HG03159 (cell line): ENCODE results near the gene ANKRD29.
"Not testable (repeated sequence)": the region's sequence is repeated elsewhere in the genome, so short reads cannot be mapped to it uniquely, and the experiment has no call there.

Experiments used
- ATAC-seq: cut with Tn5 transposase; IDR thresholded peaks from one replicate; pipeline ENCODE4 v1.9.1; 2021; ENCODE audit warnings: mild to moderate bottlenecking, moderate library complexity; ENCODE audit not compliant: unreplicated experiment

The ANKRD29 gene

DNA sequence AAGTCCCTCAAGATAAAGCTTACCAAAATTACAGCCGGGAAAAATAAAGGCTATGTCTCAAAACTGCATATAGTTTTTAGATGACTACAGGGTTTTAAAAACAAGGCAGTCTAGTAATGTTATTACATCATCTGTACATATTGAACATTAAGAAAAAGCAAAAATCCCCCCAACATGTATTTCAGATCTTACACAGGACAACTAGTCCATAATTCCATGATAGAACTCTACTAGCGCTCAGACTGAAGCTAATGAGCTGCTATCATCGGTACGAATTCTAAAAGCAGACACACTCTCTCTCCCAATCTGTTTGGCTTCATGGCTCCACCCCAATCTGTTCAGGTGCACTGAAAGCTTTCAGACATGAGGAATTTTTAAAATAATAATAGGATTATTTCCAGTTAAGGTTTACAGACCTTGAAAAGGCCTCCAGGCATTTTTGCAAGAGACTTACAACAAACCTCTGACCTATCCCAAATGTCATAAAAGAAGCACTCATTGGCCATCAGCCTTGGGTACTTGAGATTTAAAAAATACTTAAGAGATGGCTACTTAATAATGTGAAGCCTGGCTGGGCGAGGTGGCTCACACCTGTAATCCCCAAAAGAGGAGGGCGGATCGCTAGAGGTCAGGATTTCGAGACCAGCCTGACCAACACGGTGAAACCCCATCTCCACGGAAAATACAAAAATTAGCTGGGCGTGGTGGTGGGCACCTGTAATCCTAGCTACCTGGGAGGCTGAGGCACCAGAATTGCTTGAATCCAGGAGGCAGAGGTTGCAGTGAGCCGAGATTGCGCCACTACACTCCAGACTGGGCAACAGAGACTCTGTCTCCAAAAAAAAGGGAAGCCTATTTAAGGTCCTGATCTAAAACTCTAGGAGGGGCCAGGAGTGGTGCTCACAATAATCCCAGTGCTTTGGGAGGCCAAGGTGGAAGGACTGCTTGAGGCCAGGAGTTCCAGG lies 78.4 kb downstream of the ANKRD29 start:
- no peak for ATAC-seq

DNA sequence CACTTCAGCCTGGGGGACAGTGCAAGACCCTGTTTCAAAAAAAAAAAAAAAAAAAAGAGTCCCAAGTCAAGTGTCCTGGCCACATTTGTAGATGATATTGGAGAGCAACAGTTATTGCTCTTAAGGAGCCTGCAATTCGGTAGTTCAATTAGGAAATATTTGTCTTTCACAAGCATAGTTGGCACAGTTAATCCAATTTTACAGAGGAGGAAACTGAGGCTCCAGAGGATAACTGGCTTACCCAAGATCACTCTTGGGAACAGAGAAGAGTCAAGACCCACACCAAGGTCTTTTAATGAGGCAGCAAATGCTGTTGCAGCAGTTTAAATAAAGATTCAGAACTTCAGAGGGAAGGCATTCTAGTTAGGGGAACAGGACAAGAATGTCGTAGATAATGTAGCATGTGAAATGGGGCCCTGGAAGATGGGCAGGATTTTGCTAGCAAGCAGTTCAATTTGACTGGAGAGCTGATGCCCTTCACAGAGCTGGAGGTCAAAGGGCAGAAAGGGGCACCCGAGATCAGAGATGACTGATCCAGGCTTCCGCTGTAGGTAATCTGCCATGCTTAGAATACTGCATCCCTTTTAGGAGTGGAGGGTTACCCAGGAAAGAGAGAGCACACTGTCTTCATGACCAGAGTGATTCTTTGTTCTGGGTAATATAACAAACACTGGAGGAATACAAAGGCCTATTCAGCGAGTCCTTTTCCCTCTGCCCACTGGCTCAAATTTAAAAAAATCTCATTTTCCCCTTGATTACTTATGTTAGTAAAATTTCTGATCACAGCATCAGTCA lies 79.4 kb downstream of the ANKRD29 start:
- no peak for ATAC-seq

DNA sequence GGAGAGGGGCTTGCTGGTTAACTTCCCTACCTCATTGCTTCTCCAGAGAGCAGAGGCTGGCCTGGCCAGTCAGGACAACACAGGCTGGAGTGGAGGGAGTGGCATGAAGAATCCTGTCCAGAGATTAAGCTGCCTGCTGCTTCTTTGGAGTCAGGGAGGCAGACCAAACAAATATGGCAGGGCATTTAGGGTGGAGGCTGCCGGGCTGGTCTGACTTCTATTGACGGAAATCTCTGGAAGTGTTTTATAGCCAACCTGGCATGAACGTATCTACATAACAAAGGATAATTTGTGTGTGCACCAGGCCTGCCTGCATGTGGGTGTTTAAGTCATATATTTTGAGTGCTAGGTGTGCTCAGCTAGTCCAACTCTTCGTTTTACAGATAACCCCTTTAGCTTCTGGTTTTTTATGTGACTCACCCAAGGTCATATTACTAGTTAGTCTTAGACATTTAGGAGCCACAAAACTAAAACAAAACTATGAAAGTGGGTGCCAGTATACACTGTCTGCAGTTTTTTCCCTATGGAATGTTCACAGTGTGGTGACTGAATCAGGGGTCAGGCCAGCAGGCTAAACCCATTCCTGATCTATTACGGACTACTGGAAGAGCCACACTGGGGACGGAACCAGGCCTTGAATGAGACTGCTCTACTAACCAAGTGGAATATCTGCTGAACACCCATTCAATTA lies 81.9 kb downstream of the ANKRD29 start:
- ATAC-seq: no peak

DNA sequence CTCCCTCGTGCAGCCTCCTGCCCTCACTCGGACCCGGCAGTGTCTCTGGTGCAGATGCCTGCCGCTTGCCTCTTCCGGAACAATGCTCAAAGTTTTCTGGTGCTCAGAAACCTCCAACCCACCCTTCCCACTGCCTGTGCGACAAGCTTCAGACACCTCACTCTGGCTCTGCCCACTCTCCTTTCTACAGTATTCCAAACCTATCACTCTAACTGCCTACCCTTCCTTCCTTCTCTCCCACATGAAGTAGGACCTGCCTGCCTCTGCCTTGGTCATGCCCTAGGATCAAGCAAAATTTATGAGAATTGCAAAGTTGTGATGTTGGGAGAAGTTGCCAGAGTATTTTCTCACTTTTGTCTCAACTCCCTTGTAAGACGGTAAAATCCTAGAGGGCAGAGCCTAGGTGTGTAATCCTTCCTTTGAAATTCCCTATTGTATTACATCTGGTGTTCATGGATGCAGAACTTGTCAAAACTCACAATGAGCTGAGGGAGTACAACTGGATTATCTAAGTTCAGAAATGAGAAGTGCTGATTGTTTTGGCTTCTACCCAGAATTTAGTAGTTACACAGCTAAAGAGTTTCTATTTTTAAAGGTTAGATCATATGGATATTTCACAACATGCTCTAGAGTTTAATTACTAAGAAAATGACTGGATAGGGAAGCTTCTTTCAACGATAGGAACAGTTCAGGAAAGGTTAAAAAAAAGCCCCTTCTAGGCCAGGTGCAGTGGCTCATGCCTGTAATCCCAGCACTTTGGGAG lies 83.6 kb downstream of the ANKRD29 start:
- ATAC-seq: no peak

DNA sequence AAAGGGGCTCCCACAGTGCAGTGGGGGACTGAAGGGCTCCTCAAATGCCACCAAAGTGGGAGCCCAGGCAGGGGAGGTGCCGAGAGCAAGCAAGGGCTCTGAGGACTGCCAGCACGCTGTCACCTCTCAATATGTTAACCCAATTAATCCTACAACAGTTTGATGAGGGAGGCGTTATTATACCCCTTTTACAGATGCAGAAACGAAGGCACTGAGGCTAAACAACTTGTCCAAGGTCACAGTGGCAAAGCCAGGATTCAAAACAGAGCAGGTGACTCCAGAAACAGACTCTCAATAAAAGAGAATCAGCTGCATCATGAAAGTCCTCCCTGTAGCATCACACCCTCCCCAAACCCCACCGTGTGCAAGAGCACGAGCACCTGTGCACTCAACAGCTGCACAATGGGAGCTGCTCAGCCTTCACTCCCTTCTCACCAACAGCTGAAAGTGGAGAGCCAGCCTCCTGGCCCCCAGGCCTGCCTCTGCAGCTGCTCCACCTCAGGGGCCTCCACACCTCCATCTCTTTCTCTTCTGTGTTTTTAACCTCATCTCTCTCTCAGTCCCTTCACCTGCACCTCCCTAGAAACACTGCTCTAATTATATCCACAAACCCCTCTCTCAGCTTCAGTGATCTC lies 84.5 kb downstream of the ANKRD29 start:
- ATAC-seq: no peak

DNA sequence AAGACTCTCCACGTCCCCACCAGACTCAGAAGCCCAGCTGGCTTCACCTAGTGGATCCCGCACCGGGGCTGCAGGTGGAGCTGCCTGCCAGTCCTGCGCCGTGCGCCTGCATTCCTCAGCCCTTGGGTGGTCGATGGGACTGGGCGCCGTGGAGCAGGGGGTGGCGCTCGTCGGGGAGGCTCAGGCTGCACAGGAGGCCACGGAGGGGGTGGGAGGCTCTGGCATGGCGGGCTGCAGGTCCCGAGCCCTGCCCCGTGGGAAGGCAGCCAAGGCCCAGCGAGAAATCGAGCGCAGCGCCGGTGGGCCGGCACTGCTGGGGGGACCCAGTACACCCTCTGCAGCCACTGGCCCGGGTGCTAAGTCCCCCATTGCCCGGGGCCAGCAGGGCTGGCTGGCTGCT lies 85.2 kb downstream of the ANKRD29 start:
- ATAC-seq: not testable (repeated sequence)

DNA sequence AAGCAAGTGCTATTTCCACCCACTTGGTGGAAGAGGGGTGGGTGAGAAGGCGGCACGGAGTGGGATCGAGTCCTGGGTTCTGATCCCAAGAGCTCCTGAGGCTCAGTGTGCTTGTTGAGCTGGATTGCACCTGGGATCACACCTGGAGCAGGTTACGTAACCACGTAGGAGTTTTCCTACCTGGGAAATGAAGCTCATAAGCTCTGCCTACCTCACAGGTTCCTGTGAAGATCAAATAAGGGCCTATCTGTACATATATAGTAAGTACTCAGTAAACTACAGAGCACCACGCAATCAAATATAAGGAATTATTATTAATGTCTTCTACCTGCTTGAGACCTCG lies 87.4 kb downstream of the ANKRD29 start:
- ATAC-seq: no peak

DNA sequence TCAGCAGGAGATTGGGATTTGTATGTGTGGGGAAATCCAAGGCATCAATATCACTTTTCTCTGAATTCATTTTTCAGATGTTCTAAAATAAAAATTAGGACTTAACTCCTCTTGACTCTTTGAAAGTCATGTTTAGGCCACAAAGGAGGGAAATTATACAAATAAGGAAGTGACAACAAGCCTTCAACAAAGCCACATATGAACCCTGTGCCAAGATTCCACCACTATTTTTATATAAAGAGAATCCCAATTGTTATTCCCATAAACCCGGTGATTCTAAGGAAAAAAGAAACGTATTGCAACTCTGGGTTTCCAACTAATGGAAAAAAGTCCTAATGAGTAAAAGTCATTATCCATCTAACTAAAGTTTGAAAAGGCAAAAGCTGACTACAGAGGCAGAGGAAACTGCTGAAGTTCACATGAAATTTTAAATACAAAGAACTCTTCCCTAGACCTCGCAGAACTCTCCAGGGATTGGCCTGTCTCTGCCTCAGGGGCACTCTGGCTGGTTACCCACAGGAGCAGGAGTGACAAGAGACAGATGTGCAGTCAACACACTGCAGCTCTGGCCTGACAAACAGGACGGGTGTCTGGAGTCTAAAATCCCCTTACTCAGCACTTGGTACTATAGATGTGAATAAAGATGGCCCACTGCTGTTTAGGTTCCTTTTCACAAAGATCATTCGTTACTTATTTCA lies 88.0 kb downstream of the ANKRD29 start:
- no peak for ATAC-seq

DNA sequence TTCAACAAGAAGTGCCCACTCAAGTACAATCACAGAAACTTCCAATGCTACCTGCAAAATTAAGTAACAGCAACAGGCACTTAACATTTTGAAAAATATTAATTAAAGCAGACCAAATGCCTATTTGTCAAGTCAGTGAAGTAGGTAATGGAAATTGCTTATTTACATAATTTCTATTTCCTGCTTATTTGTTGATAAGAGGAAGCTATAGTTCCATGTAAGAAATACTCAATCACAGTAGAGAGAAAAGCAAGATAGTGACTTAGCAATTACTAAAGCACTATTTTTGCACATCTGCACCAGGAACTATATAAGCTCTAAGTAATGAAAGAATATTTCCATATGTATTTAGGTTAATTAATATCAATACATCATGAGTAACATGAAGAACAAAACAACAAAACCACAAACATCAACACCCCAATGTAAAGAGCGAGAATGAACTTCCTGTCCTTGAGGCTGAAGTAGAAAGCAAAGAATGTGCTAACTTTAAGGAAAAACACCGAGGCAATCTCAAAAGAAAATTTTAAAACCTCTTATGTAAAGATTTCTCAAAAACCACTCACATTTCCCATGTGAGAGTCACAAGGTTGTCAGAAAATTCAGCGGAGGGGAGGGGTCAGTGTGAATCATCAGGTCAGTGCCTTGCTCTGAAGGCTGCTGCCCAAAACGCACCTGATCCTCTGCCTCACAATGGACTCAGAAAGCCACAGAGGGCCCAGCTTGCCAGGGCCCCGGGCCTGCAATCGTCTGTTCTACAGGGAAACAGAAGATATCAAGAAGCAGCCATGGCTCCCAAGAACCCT lies 88.9 kb downstream of the ANKRD29 start:
- ATAC-seq: no peak

DNA sequence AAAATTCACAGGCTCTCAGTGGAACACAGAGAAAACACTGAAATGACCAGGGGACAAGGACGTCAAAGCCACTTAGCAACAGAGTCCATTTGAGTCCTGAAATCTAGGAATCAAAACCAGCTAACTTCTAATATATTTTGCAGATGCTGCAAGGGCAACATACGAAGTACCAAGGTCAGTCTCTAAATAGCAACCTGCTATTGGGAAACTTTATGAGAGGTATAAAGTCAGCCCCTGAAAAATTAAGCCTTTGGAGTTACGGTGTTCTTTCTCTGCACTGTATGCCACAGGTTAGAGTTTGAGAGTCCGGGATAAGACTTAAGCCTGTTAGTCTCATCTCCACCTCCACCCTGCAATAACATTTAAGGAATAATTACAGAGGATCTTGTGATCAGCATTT lies 89.7 kb downstream of the ANKRD29 start:
- no peak for ATAC-seq

DNA sequence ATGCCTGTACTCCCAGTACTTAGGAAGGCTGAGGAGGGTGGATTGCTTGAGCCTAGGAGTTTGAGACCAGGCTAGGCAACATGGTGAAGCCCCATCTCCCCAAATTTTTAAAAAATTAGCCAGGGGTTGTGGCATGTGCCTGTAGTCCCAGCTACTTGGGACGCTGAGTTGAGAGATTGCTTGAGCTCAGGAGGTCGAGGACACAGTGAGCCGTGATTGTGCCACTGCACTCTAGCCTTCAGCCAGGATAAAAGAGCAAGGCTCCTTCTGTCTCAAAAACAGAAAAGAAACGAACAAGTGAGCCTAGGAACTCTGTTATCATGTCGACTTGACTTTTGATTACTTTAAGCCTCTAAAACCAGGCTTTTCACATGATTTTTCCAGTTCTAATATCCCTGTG lies 90.1 kb downstream of the ANKRD29 start:
- no peak for ATAC-seq

DNA sequence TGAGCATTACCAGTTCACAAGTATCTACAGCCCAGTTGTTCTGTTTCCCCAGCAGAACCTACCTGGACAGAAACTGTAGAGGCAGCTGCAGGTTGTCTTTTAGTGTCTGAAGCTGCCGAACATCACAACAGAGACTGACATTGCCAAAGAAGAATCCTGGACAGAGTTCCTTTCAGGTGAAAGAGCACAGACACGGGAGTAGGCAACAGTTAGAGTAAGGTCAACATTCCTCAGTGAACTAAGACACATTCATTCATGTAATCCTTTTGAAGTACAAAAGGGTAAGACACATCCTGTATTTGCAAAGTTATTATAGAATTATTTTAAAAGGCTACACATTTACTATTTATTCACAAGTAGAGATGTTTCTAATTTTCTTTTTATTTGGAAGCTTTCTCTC lies 90.7 kb downstream of the ANKRD29 start:
- no peak for ATAC-seq

DNA sequence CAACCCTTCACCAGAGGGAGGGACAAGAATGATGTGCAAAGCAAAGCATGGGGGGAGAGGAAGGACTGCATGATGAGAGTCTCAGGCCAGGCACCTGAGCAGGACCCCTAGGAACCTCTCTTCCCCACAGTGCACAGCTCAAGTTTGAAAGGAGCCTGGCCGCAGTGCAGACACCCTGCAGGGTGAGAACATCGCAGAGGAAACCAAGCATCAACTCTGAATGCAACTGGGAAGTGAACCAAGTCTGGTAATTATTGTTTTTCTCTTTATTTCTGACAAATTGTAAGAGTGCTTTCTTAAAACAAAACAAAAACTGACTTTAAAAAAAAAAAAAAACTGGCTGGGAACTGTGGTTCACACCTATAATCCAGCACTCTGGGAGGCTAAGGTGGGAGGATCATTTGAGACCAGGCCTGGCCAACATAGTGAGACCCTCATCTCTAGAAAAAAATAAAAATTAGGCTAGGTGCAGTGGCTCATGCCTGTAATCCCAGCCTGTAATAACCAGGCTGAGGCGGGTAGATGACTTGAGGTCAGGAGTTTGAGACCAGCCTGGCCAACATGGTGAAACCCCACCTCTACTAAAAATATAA lies 91.7 kb downstream of the ANKRD29 start:
- ATAC-seq: no peak

DNA sequence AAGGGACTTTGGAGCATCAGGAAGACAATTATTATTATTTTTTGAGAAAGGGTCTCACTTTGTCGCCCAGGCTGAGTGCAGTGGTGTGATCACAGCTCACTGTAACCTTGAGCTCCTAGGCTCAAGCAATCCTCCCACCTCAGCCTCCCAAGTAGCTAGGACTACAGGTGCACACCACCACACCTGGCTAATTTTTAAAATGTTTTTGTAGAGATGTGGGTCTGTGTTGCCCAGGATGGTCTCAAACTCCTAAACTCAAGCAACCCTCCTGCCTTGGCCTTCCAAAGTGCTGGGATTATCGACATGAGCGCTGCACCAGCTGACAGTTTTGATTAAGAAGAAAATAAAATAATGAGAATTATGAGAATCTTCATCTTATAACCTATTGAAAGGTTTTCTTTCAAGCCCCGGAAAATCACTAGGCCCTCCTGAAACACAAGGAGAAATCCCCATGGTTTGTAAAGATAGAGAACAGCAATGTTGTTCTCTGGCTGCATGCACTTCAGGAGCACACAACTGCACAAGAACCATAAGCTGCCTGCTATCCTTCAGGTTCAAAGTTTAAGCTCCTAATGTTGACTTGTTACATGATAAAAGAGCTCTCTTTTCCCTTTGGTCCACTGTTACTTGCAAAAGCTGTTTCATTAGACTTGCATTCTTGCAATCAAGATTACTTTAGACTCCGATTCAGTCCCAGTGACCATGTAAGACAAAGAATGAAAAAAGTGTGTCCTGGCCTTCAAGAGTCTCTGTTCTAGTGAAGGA lies 93.2 kb downstream of the ANKRD29 start:
- no peak for ATAC-seq

DNA sequence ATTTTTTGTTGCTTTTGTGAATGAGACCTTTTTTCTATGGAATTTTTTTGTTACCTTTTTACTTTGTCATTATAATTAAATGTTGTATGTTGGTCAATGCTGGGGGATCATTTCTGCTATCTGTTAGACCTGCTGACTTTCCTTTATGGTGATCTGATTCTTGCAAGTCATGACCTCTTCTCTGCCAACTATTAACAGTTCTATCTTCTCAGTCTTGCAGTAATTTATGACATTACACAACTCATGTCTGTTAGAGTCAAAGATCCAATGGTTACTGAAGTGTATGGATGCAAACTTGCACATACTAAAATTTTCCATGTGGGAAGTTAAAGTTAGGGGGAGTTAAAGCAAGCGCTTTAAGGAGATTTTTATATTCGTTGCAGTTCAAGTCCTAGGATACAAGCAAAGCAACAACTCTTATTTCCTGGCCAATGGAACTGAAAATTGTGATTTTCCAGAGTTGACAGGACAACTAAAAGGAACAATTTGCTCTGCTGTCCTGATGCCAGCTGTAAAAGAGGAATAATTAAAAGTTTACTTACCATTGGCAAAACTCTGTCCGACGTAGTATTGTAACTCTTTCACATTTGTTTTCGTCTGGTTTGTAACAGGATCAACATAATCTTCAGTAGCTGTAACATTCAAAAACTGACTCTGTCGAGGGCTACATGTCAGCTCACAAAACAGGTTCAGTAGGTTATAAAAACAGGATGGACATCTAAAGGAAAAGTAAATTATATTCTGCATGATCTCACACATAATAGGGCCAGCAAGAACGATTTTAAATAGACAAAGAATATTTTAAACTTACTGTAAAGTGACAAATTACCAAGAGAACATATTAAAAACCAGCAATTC lies 94.2 kb downstream of the ANKRD29 start:
- ATAC-seq: no peak

DNA sequence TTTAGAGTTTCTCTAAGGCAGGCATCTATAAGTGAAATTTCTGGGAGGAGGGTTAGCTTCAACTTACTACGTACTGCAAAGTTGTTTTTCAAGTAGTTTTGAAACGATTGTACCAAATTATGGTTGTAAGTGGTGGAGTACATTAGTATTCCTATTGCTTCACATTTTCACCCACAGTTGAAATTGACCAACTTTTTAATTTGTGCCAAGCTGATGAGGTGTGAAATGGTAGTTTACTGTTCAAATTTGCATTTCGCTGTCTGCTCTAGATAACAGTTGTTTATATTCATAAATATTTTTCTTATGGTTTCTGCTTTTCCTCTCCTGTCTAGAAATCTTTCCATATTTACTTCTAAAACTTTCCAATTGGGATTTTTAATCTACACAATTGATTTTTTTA lies 95.0 kb downstream of the ANKRD29 start:
- ATAC-seq: no peak
